ENCODE results near the gene DENND6B. TPM values are rescaled to one million over a fixed set of nuclear protein-coding genes. Genes with fewer than 3 reads are reported as not detected.

The DENND6B gene
- total RNA-seq, 6 experiments from 2014 or later: 1.4 to 2.5 (median 1.9) TPM

DNA sequence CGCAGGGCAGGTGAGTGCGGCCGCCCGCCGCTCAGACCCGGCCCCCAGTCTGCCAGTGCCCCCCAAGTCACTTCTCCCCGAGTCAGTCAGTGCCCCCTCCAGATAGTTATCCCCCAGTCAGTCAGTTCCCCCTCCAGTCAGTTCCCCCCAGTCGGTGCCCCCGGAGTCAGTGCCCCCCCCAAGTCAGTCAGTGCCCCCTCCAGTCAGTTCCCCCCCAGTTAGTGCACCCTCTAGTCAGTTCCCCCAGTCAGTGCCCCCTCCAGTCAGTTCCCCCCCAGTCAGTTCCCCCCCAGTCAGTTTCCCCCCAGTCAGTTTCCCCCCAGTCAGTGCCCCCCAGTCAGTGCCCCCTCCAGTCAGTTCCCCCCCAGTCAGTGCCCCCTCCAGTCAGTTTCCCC is 16.7 kb upstream of the DENND6B start:
- no peaks in the 10 kb centered on the region for H3K9me3 Mint-ChIP-seq
- TF ChIP-seq, protein P1, sequence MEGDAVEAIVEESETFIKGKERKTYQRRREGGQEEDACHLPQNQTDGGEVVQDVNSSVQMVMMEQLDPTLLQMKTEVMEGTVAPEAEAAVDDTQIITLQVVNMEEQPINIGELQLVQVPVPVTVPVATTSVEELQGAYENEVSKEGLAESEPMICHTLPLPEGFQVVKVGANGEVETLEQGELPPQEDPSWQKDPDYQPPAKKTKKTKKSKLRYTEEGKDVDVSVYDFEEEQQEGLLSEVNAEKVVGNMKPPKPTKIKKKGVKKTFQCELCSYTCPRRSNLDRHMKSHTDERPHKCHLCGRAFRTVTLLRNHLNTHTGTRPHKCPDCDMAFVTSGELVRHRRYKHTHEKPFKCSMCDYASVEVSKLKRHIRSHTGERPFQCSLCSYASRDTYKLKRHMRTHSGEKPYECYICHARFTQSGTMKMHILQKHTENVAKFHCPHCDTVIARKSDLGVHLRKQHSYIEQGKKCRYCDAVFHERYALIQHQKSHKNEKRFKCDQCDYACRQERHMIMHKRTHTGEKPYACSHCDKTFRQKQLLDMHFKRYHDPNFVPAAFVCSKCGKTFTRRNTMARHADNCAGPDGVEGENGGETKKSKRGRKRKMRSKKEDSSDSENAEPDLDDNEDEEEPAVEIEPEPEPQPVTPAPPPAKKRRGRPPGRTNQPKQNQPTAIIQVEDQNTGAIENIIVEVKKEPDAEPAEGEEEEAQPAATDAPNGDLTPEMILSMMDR (IDR thresholded peaks at IDR 0.05): no peak
- H3K27ac Mint-ChIP-seq: no peak overlapping the region
- H3K4me1 Mint-ChIP-seq (ENCODE audit: low read depth): peaks cover 6% of the 10 kb centered on the region; the same call in 1 of the 2 replicates
- no peak for DNase-seq
- no peaks in the 10 kb centered on the region for H3K27me3 Mint-ChIP-seq (ENCODE audit: insufficient read depth)
- no peaks in the 10 kb centered on the region for H3K36me3 Mint-ChIP-seq (ENCODE audit: low read depth)
- peak overlapping the region; percentile 66 for H3K4me3 Mint-ChIP-seq

GRCh38 chr22:50342651-50343540 is 16.1 kb upstream of the DENND6B start, which contains the start of gene PPP6R2:
Gene PPP6R2, plus strand, starts transcription at chr22:50343327. Its CDS starts 50,582 bp downstream, at chr22:50393909.
- peak; percentile 49 for DNase-seq
- Mint-ChIP-seq H3K27ac (peak within 1 kb of the TSS; percentile 83), H3K9me3 (no peaks in the 10 kb centered on the region), H3K4me1 (ENCODE audit: low read depth) (peaks cover 6% of the 10 kb centered on the region; the same call in 1 of the 2 replicates), H3K36me3 (ENCODE audit: low read depth) (no peaks in the 10 kb centered on the region), H3K27me3 (ENCODE audit: insufficient read depth) (no peaks in the 10 kb centered on the region), H3K4me3 (peak within 1 kb of the TSS; percentile 89)
- TF ChIP-seq, protein P1 (IDR thresholded peaks at IDR 0.05): peak; percentile 67

- Mint-ChIP-seq H3K27ac (peak overlapping the region; percentile 83), H3K36me3 (ENCODE audit: low read depth) (no peaks in the 10 kb centered on the region), H3K9me3 (no peaks in the 10 kb centered on the region), H3K4me3 (peak overlapping the region; percentile 89), H3K27me3 (ENCODE audit: insufficient read depth) (no peaks in the 10 kb centered on the region), H3K4me1 (ENCODE audit: low read depth) (peaks cover 6% of the 10 kb centered on the region; the same call in 1 of the 2 replicates)
- TF ChIP-seq, protein P1 (IDR thresholded peaks at IDR 0.05): peak; percentile 97
- peak; percentile 83 for DNase-seq
Observed at GRCh38 chr22:50341977-50342650, 15.3 kb upstream of the DENND6B start.

DNA sequence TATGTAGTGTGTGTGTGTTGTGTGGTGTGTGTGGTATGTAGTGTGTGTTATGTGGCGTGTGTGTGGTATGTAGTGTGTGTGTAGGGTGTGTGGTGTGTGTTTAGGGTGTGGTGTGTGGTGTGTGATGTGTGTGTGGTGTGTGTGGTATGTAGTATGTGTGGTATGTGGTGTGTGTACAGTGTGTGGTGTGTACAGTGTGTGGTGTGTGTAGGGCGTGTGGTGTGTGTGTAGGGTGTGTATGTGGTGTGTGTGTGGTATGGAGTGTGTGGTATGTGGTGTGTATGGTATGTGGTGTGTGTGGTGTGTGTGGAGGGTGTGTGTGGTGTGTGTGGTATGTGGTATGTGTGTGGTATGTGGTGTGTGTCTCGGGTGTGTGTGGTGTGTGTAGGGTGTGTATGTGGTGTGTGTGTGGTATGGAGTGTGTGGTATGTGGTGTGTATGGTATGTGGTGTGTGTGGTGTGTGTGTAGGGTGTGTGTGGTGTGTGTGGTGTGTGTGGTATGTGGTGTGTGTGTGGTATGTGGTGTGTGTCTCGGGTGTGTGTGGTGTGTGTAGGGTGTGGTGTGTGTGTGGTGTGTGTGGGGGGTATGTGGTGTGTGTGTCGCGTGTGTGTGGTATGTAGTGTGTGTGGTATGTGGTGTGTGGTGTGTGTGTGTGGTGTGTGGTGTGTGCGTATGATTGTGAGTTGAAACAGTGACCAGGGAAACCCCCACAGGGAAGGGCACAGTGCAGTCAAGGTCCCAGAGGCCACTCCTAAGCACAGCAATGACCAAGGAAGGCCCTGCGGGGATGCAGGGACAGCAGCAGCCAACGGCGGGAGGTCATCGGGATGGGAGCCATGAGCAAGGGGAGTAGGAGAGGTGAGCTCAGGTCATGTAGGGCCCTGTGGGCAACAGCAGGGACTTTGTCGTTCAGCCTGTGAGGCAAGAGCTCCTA is 13.4 kb upstream of the DENND6B start:
- peaks cover 6% of the 10 kb centered on the region; the same call in 1 of the 2 replicates for H3K4me1 Mint-ChIP-seq (ENCODE audit: low read depth)
- no peak for DNase-seq

More for the DNA sequence above, 13.4 kb upstream of the DENND6B start:
- TF ChIP-seq, protein P1 (IDR thresholded peaks at IDR 0.05): no peak
- Mint-ChIP-seq H3K36me3 (ENCODE audit: low read depth) (no peaks in the 10 kb centered on the region), H3K9me3 (no peaks in the 10 kb centered on the region), H3K27me3 (ENCODE audit: insufficient read depth) (no peaks in the 10 kb centered on the region), H3K4me3 (no peak overlapping the region), H3K27ac (no peak overlapping the region)

Data from HFFc6 (cell line).